AG04449 (cell line): ENCODE data around the gene TNPO1.

ENCODE experiments used
- CTCF ChIA-PET: fragments of 350-600 bp; formaldehyde crosslinking; extraction: SDS; loops from one replicate; lab custom pipeline; 2021; ENCODE audit warnings: antibody characterized with exemption; lab: Yijun Ruan, JAX
- POLR2A ChIA-PET: fragments of 400-600, 350-600 bp; formaldehyde crosslinking; extraction: SDS; loops from one replicate; lab custom pipeline; 2020; ENCODE audit warnings: antibody characterized with exemption, inconsistent platforms; lab: Yijun Ruan, JAX
- DNase-seq: peaks from one replicate; pipeline ENCODE4 v3.0.0-alpha.2; 2010; ENCODE audit warnings: low read depth, low spot score
- H3K4me3 ChIP-seq: 2 replicates; pipeline ENCODE4 v1.5.1; 2011; ENCODE audit warnings: low read depth, mild to moderate bottlenecking, control low read depth, low read length
- TF ChIP-seq, protein P1 (sequence below): IDR thresholded peaks from one replicate; pipeline ENCODE4 v1.5.1; 2011; ENCODE audit warnings: mild to moderate bottlenecking, moderate library complexity, low read length, control low read depth, inconsistent platforms; ENCODE audit not compliant: insufficient read depth; ENCODE audit errors: missing control alignments

TNPO1 gene

DNA sequence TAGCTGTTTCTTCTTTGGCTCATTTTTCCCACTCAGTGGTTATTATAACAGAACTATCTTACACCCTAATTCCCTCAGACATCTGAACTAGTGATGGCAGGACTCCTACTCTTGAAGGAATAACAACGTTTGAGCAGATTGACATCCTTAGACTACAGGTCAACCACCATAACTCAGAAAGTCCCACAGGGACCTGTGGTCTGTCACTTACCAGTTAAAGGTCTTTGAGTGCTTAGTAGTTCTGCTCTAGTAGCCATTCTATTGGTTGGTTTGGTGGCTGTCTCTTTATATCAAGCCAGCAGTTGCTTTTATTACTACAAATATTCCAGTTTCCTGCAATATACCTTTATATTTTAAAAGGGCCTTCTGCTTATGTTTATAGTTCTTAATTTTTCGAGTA is 72.1 kb downstream of the TNPO1 start:
- CTCF ChIA-PET, result no interaction called here
- TF ChIP-seq, protein P1, sequence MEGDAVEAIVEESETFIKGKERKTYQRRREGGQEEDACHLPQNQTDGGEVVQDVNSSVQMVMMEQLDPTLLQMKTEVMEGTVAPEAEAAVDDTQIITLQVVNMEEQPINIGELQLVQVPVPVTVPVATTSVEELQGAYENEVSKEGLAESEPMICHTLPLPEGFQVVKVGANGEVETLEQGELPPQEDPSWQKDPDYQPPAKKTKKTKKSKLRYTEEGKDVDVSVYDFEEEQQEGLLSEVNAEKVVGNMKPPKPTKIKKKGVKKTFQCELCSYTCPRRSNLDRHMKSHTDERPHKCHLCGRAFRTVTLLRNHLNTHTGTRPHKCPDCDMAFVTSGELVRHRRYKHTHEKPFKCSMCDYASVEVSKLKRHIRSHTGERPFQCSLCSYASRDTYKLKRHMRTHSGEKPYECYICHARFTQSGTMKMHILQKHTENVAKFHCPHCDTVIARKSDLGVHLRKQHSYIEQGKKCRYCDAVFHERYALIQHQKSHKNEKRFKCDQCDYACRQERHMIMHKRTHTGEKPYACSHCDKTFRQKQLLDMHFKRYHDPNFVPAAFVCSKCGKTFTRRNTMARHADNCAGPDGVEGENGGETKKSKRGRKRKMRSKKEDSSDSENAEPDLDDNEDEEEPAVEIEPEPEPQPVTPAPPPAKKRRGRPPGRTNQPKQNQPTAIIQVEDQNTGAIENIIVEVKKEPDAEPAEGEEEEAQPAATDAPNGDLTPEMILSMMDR, result no peak
- H3K4me3 ChIP-seq, result no peak overlapping the region
- POLR2A ChIA-PET, result no interaction called here
- no peak for DNase-seq

DNA sequence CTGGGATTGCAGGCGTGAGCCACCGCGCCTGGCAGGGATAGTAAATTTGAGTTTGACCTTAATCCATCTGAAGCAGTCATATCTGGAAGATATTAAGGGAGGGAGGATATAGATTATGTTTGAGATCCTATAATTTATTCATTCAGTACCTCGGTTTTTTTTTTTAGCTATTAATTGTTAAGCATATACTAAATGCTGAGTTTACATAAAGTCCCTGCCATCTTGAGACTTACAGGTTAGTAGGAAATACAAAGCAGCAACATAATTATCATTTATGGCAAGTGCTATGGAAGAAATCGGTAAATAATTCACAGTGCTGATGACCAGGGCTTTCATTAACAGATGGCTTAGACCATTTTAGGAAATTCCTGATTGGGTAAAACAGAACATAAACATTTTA is 72.9 kb downstream of the TNPO1 start:
- no peak overlapping the region for H3K4me3 ChIP-seq
- ChIA-PET CTCF (no interaction called here), POLR2A (no interaction called here)
- DNase-seq, result no peak
- TF ChIP-seq, protein P1, result no peak

DNA sequence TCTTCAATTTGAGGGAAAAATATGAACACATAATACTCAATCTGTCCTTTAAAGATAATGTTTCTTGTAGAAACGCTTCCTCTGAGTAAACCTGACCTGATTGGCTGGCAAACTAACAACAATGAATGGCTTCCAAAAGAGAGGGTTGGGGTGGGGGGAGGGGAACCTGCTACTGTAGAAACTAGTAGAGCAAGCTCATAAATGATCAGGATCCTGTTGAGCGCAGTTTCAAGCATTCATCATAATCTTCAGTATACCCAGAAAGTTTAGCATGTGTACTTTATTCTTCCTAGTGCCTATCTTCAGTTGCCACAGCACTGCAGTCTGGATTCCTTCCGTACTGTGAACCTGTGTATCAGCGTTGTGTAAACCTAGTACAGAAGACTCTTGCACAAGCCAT is 76.4 kb downstream of the TNPO1 start:
- no peak overlapping the region for H3K4me3 ChIP-seq
- TF ChIP-seq, protein P1, result no peak
- no peak for DNase-seq
- ChIA-PET POLR2A (interaction anchor here (0.7 kb wide), 1 partner anchor 12 kb away, joined by 3 read pairs; no protein-coding TSS in a partner anchor), CTCF (interaction anchor here (1.0 kb wide), 1 partner anchor 21 kb away, joined by 3 read pairs; no protein-coding TSS in a partner anchor)

DNA sequence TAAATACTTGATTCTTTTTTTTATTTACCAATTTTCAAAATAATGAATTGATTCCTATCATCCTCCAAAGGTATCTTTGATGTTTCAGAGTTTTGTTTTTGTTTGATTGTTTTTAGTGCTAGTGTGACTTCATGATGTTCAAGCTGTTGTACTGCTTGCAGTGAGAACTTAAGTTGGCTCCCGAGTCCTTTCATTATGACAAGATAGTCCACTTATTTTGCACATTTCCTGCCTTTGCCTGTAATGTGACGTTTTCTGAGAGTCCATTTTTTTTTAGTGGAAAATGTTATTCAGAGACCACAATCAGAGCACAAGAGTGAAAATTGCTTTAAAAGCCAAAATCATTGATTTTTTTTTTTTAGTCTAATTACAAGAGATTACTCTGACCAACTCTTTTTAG is 79.3 kb downstream of the TNPO1 start:
- CTCF ChIA-PET, result no interaction called here
- TF ChIP-seq, protein P1, result no peak
- DNase-seq, result no peak
- no peak overlapping the region for H3K4me3 ChIP-seq
- POLR2A ChIA-PET, result no interaction called here

DNA sequence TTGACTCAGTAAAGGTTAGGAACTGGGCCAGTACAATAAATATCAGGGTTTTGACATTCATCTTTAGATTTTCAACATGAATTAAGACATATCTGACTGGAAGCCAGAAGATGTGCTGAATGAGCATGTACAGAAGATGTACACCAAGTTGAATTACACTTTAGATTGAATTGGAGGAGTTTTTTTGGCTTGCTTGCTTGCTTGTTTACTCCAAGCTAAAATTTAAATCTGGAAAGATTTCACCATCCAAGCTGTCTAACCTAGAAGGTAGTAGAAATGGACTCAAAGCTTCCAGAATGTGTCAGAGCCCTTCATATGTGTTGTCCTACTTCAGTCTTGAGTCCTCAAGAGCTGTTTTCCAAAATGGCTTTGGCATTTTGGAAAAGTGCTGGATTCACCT is 90.3 kb downstream of the TNPO1 start:
- no peak overlapping the region for H3K4me3 ChIP-seq
- DNase-seq, result no peak
- TF ChIP-seq, protein P1, result no peak
- ChIA-PET CTCF (interaction anchor here (2.2 kb wide), 1 partner anchor 10 kb away, joined by 7 read pairs; no protein-coding TSS in a partner anchor), POLR2A (no interaction called here)

DNA sequence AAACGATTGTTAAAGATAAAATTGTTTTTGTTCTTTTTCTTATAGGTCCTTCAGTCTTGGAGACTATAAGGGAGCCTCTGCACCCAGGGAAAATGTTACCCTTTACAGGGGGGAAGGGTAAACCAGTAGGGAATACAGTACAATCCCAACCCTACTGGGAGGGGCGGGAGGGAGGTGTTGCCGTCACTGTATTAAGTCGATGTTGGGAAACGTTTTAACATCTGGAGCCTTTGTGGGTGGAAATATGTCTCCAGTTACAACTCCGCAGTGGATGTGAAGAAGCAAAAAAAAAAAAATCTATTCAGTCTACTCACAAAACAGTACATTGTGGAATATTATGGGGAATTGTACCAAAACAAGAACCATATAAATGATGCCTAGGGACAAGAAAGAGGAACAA is 92.2 kb downstream of the TNPO1 start:
- CTCF ChIA-PET, result no interaction called here
- TF ChIP-seq, protein P1, result no peak
- no peak for DNase-seq
- no peak overlapping the region for H3K4me3 ChIP-seq
- POLR2A ChIA-PET, result interaction anchor here (0.7 kb wide), 1 partner anchor 417 kb away, joined by 3 read pairs; no protein-coding TSS in a partner anchor
